GM21576 (cell line): ENCODE measurements around the gene FAM114A2.

Experiments
- ATAC-seq: cut with Tn5 transposase; IDR thresholded peaks from one replicate; pipeline ENCODE4 v1.9.1; 2021; ENCODE audit warnings: mild to moderate bottlenecking, moderate library complexity; ENCODE audit not compliant: unreplicated experiment

FAM114A2 gene

DNA sequence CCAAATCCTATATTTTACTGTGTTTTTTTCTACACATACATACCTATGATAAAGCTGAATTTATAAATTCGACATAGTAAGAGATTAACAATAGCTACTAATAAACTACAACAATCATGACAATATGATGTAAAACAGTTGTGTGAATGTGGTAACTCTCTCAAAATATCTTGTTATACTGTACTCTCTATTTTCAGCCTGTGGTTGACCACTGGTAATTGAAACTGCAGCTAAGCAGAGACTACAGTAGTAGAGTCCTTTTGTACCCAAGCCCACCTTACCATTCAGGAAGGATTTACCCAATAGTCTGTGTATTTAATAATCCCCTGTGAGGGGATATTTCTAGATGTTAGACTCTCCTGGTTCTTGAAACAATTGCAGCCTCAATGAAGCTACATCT lies 86.7 kb downstream of the FAM114A2 start:
- ATAC-seq, result no peak

DNA sequence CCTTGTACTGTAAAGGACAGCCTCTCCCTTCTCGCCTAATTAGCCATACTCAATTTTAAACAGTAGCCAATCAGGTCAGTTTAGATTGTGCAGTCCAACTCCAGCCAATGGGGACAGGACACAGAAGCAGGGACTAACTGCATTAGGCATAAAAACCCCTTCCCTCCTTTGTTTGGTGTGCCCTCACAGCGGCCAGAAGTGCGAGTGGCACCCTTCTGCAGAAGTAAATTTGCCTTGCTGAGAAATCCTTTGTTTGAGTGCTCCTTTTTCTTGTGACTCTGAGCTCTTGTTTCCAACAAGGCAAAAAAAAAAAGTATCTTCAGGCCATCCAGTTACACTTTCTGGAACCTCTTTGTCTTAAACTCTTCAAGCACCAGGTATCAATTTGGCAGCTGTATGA lies 97.4 kb downstream of the FAM114A2 start:
- ATAC-seq, result no peak
